H9 (cell line): ENCODE measurements around the gene BDNF. TPM values are rescaled to one million over a fixed set of nuclear protein-coding genes. Genes with fewer than 3 reads are reported as not detected.

Experiments used
- DNase-seq: peaks from one replicate; pipeline ENCODE4 v3.0.0-alpha.2; 2017
- H2AFZ ChIP-seq: one replicate; pipeline ENCODE4 v1.6.1; 2013; ENCODE audit warnings: mild to moderate bottlenecking, low read length, control low read depth, moderate library complexity
- H2AK5ac ChIP-seq: 2 replicates; pipeline ENCODE4 v1.6.1; 2013; ENCODE audit warnings: low read length, control low read depth, mixed read lengths; ENCODE audit not compliant: insufficient read length
- H2BK120ac ChIP-seq: one replicate; pipeline ENCODE4 v1.6.1; 2013; ENCODE audit warnings: low read depth, mild to moderate bottlenecking, low read length, control low read depth, inconsistent platforms; ENCODE audit not compliant: poor library complexity, severe bottlenecking
- H2BK12ac ChIP-seq: 2 replicates; pipeline ENCODE4 v1.6.1; 2013; ENCODE audit warnings: low read length, control low read depth, mixed read lengths, low read depth; ENCODE audit not compliant: insufficient read length
- H2BK15ac ChIP-seq: 2 replicates; pipeline ENCODE4 v1.6.1; 2013; ENCODE audit warnings: low read depth, low read length, control low read depth
- H2BK20ac ChIP-seq: one replicate; pipeline ENCODE4 v1.6.1; 2013; ENCODE audit warnings: low read depth, mild to moderate bottlenecking, low read length, control low read depth, inconsistent platforms; ENCODE audit not compliant: poor library complexity, severe bottlenecking
- H2BK5ac ChIP-seq: 2 replicates; pipeline ENCODE4 v1.6.1; 2013; ENCODE audit warnings: low read length, control low read depth, mixed read lengths; ENCODE audit not compliant: insufficient read length
- H3K14ac ChIP-seq: 2 replicates; pipeline ENCODE4 v1.6.1; 2013; ENCODE audit warnings: low read length, control low read depth; ENCODE audit not compliant: insufficient read depth
- H3K18ac ChIP-seq: 2 replicates; pipeline ENCODE4 v1.6.1; 2013; ENCODE audit warnings: low read depth, mild to moderate bottlenecking, mixed read lengths, low read length, control low read depth; ENCODE audit not compliant: insufficient read length
- H3K23ac ChIP-seq: 2 replicates; pipeline ENCODE4 v1.6.1; 2013; ENCODE audit warnings: low read length, control low read depth, mixed read lengths, low read depth; ENCODE audit not compliant: insufficient read length
- H3K23me2 ChIP-seq: 2 replicates; pipeline ENCODE4 v1.6.1; 2013; ENCODE audit warnings: low read depth, mild to moderate bottlenecking, mixed read lengths, low read length, control low read depth; ENCODE audit not compliant: insufficient read length, poor library complexity, severe bottlenecking
- H3K27ac ChIP-seq: 2 replicates; pipeline ENCODE4 v1.5.1; 2013; ENCODE audit warnings: low read length, control low read depth, mixed read lengths, low read depth; ENCODE audit not compliant: insufficient read length
- H3K27me3 ChIP-seq: 2 replicates; pipeline ENCODE4 v1.6.1; 2013; ENCODE audit warnings: low read length, control low read depth, inconsistent platforms; ENCODE audit not compliant: insufficient read depth
- H3K4ac ChIP-seq: 2 replicates; pipeline ENCODE4 v1.6.1; 2013; ENCODE audit warnings: low read depth, mild to moderate bottlenecking, control low read depth, inconsistent platforms, low read length, moderate library complexity
- H3K4me1 ChIP-seq: 2 replicates; pipeline ENCODE4 v1.6.1; 2013; ENCODE audit warnings: low read length, control low read depth, inconsistent platforms; ENCODE audit not compliant: insufficient read depth
- H3K4me2 ChIP-seq: 2 replicates; pipeline ENCODE4 v1.6.1; 2013; ENCODE audit warnings: low read length, control low read depth, mixed read lengths; ENCODE audit not compliant: insufficient read length, insufficient read depth
- H3K56ac ChIP-seq: 2 replicates; pipeline ENCODE4 v1.6.1; 2013; ENCODE audit warnings: low read depth, mild to moderate bottlenecking, mixed read lengths, low read length, control low read depth; ENCODE audit not compliant: insufficient read length
- H3K79me1 ChIP-seq: 2 replicates; pipeline ENCODE4 v1.6.1; 2013; ENCODE audit warnings: low read depth, mild to moderate bottlenecking, moderate library complexity, low read length, control low read depth, inconsistent platforms; ENCODE audit not compliant: insufficient read depth, poor library complexity, severe bottlenecking
- H3K79me2 ChIP-seq: 2 replicates; pipeline ENCODE4 v1.6.1; 2013; ENCODE audit warnings: low read length, control low read depth, inconsistent platforms; ENCODE audit not compliant: insufficient read depth
- H3K9ac ChIP-seq: 2 replicates; pipeline ENCODE4 v1.6.1; 2013; ENCODE audit warnings: low read length, control low read depth, mixed read lengths; ENCODE audit not compliant: insufficient read length; ENCODE audit errors: extremely low read depth
- H3K9me3 ChIP-seq: one replicate; pipeline ENCODE4 v1.6.1; 2013; ENCODE audit warnings: low read depth, low read length, inconsistent platforms; ENCODE audit not compliant: control insufficient read depth
- H3T11ph ChIP-seq: one replicate; pipeline ENCODE4 v1.6.1; 2013; ENCODE audit warnings: mild to moderate bottlenecking, low read length, control low read depth, inconsistent platforms
- H4K20me1 ChIP-seq: one replicate; pipeline ENCODE4 v1.6.1; 2013; ENCODE audit not compliant: control insufficient read depth, insufficient read length, insufficient read depth
- H4K5ac ChIP-seq: 2 replicates; pipeline ENCODE4 v1.6.1; 2013; ENCODE audit warnings: low read depth, mild to moderate bottlenecking, mixed read lengths, low read length, control low read depth; ENCODE audit not compliant: insufficient read length
- H4K8ac ChIP-seq: replicated peaks from 2 replicates; pipeline ENCODE4 v1.6.1; 2013; ENCODE audit warnings: low read length, control low read depth, mixed read lengths, low read depth; ENCODE audit not compliant: insufficient read length
- H4K91ac ChIP-seq: 2 replicates; pipeline ENCODE4 v1.6.1; 2013; ENCODE audit warnings: low read depth, mild to moderate bottlenecking, moderate library complexity, mixed read lengths, low read length, control low read depth; ENCODE audit not compliant: insufficient read length
- H3K27ac Mint-ChIP-seq, 3 experiments: 2 replicates in 2 of 3; 3 replicates in 1 of 3; pipeline ENCODE4 v1.8.0; 2020 to 2021; ENCODE audit warnings: mixed read lengths in 3 of 3, mild to moderate bottlenecking in 1 of 3, moderate library complexity in 1 of 3
- H3K27me3 Mint-ChIP-seq: 2 replicates; pipeline ENCODE4 v1.8.0; 2021; ENCODE audit warnings: low read depth, mild to moderate bottlenecking, moderate library complexity, mixed read lengths
- H3K36me3 Mint-ChIP-seq, 3 experiments: 2 replicates in 2 of 3; 3 replicates in 1 of 3; pipeline ENCODE4 v1.8.0; 2020 to 2021; ENCODE audit warnings: low read depth in 3 of 3, mixed read lengths in 3 of 3; ENCODE audit not compliant: insufficient read depth in 1 of 3
- H3K4me1 Mint-ChIP-seq, 2 experiments: 2 replicates each; pipeline ENCODE4 v1.8.0; 2020; ENCODE audit warnings: mixed read lengths in 2 of 2
- H3K4me3 Mint-ChIP-seq, 2 experiments: 2 replicates in 1 of 2; 3 replicates in 1 of 2; pipeline ENCODE4 v1.8.0; 2020 to 2021; ENCODE audit warnings: mild to moderate bottlenecking in 2 of 2, mixed read lengths in 2 of 2, moderate library complexity in 1 of 2
- H3K9me3 Mint-ChIP-seq, 2 experiments: 2 replicates in 1 of 2; 3 replicates in 1 of 2; pipeline ENCODE4 v1.8.0; 2020; ENCODE audit warnings: mild to moderate bottlenecking in 2 of 2, mixed read lengths in 2 of 2, moderate library complexity in 1 of 2
- total RNA-seq: library from RNA; stranded (reverse); gene quantifications from 2 replicates; pipeline ENCODE4 v1.2.1, GENCODE V29; 2021
- TF ChIP-seq, protein P1 (sequence below): fragments of 200-600 bp; sonication (generic); conservative IDR thresholded peaks from 3 replicates; pipeline ENCODE4 v1.8.0; 2021; ENCODE audit warnings: antibody characterized with exemption, mild to moderate bottlenecking

Gene BDNF
- total RNA-seq, 1 experiment from 2014 or later, result 2.7 TPM

DNA sequence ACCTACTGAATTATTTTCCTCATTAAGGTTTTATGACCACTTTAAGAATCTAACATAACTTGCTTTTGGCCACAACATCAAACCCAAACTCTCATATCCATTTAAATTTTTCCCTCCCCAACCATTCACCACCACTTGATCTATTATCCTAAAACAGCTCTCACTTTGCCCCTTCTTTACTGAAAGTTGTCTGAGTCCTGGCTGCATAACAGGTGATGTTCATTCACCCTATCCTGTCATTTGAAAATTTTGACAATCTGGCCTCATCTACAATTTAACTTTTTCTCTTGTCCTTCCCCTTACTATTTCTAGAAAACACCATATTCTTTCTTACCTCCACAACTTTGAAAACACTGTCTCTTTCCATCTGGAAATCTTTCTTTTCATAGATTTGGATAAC, 89.3 kb downstream of the BDNF start:
- H3K4me2 ChIP-seq, result no peak overlapping the region
- no peak overlapping the region for H2BK15ac ChIP-seq
- H2AK5ac ChIP-seq, result no peak overlapping the region
- peaks cover 28% of the 10 kb centered on the region for H3K27me3 Mint-ChIP-seq
- H4K20me1 ChIP-seq, result no peaks in the 10 kb centered on the region
- H3K9me3 Mint-ChIP-seq, result no peaks in the 10 kb centered on the region
- H3T11ph ChIP-seq, result no peak overlapping the region
- H3K14ac ChIP-seq, result no peak overlapping the region
- H3K27ac ChIP-seq, result no peak overlapping the region
- no peak overlapping the region for H2BK20ac ChIP-seq
- no peak overlapping the region for H3K18ac ChIP-seq
- peaks cover 5 to 10% of the 10 kb centered on the region in 2 experiments for H3K4me1 Mint-ChIP-seq
- no peak overlapping the region for H4K5ac ChIP-seq
- no peak overlapping the region for H3K9ac ChIP-seq
- H3K4me1 ChIP-seq, result no peaks in the 10 kb centered on the region
- H2AFZ ChIP-seq, result no peak overlapping the region
- H3K79me1 ChIP-seq, result no peaks in the 10 kb centered on the region
- no peak overlapping the region for H2BK5ac ChIP-seq
- H3K27me3 ChIP-seq, result no peaks in the 10 kb centered on the region
- TF ChIP-seq, protein P1, sequence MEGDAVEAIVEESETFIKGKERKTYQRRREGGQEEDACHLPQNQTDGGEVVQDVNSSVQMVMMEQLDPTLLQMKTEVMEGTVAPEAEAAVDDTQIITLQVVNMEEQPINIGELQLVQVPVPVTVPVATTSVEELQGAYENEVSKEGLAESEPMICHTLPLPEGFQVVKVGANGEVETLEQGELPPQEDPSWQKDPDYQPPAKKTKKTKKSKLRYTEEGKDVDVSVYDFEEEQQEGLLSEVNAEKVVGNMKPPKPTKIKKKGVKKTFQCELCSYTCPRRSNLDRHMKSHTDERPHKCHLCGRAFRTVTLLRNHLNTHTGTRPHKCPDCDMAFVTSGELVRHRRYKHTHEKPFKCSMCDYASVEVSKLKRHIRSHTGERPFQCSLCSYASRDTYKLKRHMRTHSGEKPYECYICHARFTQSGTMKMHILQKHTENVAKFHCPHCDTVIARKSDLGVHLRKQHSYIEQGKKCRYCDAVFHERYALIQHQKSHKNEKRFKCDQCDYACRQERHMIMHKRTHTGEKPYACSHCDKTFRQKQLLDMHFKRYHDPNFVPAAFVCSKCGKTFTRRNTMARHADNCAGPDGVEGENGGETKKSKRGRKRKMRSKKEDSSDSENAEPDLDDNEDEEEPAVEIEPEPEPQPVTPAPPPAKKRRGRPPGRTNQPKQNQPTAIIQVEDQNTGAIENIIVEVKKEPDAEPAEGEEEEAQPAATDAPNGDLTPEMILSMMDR, result no peak
- no peak overlapping the region for H3K23ac ChIP-seq
- no peak overlapping the region for H3K4me3 Mint-ChIP-seq
- no peak overlapping the region for H3K4ac ChIP-seq
- H2BK120ac ChIP-seq, result no peak overlapping the region
- H4K8ac ChIP-seq, result no peak overlapping the region
- H3K79me2 ChIP-seq, result no peaks in the 10 kb centered on the region
- DNase-seq, result no peak
- H3K36me3 Mint-ChIP-seq, result peaks cover 0 to 4% (median 0%) of the 10 kb centered on the region in 3 experiments; a peak in 2 of 7 replicates
- H3K56ac ChIP-seq, result no peak overlapping the region
- no peaks in the 10 kb centered on the region for H3K9me3 ChIP-seq
- H3K27ac Mint-ChIP-seq, result no peak overlapping the region
- no peaks in the 10 kb centered on the region for H3K23me2 ChIP-seq
- H2BK12ac ChIP-seq, result no peak overlapping the region
- no peak overlapping the region for H4K91ac ChIP-seq
